ENCODE measurements around the gene TWSG1.
"Not testable (repeated sequence)": the region's sequence is repeated elsewhere in the genome, so short reads cannot be mapped to it uniquely, and the experiment has no call there.

Gene TWSG1

DNA sequence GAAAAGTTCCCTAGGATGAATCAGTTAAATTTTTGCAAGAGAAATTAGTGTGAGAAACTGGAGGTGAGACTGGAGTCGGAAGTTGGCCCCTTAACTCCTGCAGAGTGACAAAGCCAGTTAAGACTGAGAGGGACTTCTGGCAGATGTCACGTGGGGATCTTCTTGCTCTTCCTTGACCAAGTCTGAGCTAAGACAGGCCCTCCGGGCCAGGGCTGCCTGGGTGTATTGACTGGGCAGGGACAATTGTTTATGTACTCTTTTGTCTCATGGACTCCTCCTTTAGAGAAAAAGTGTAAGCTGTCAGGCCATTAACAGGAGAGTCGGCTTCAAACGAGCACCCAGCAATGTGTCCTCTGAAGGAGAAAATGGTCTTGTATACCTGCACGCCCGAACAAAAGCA lies 92.2 kb downstream of the TWSG1 start:
- no peak for DNase-seq (ENCODE audit: low spot score)

DNA sequence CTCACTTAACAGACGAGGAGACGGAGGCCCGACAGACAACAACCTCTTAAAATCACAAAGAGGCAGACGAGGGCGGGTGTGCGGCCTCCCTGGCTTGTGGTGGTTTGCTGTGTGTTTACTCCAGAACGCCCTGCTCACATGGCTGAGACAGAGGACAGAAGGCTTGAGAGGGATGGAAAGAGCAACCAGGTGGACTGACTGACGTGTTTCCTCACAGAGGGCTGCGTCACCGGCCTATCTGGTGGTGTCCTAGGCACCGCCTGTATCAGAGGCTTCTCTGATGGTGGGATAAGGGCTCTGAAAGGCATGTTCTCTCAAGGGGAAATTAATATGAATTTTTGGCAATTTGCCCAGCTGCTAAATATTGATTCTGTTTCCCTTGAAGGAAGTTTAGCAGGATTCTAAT lies 93.7 kb downstream of the TWSG1 start:
- no peak for DNase-seq (ENCODE audit: low spot score)

DNA sequence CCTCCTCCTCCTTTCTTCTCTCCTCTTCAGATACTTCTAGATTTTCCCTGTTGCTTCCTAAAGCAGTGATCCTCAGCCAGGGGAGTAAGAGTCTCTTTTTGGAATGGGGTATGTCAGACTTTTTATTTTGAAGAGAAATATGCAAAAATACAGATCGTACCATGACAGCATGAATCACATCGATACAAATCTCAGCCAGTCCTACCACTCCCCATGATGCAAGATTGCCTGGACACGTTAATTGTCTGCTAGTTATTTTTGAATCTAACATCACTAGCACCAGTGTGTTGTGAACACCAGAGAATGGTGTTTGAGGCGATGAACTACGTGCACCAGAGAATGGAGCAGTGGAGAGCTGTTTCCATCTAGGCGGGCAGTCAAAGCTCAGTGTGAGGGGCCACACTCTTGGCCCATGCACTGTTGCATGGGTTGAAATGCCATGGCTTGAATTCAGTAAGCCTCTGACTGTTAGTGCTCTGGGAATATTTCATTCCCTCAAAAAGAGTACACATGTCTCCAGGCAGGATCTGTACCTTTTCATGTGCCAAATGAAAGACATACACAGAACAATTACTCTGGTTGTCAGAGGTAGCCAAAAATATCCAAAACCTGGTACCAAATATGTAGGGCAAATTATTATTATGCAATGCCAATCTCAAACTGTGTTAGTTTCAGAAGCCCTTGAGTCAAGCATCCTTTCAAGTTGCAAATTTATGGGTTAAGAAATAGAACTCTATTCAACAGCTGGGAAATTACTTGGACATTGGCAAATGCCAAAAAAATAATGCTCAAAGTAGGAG lies 94.5 kb downstream of the TWSG1 start:
- peak; percentile 41 for DNase-seq (ENCODE audit: low spot score)

- DNase-seq (ENCODE audit: low spot score), result no peak
Measured at GRCh38 chr18:9429662-9429993, 95.1 kb downstream of the TWSG1 start.

DNA sequence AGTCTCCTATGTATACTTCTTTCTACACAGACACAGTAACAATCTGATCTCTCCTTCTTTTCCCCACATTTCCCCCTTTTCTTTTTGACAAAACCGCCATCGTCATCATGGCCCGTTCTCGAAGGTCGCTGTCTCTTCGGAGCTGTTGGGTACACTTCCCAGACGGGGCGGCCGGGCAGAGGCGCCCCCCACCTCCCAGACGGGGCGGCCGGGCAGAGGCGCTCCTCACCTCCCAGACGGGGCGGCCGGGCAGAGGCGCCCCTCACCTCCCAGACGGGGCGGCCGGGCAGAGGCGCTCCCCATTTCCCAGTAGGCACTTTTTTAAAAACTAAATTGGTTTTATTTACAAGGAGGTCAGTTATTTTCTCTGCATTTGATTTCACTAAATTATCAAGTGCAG lies 95.7 kb downstream of the TWSG1 start:
- not testable (repeated sequence) for DNase-seq (ENCODE audit: low spot score)

DNA sequence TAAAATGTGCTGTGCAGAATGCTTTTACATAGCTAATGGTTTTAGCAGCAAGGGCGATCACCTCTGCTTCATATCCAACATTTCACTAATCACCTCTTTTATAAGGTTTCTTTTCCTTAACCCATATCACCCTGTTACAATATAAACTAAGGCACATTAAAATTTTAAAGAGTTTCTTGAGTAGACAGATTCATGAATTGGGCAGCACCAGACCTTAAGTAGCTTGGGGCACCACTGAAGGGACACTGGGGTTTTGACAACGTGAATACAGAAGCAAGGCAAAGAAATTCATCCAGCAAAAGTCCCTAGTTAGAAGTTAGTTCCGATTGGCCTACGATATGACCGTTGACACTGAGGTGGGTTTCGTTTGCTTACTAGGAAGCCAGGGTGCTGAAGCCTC lies 96.7 kb downstream of the TWSG1 start:
- no peak for DNase-seq (ENCODE audit: low spot score)

DNA sequence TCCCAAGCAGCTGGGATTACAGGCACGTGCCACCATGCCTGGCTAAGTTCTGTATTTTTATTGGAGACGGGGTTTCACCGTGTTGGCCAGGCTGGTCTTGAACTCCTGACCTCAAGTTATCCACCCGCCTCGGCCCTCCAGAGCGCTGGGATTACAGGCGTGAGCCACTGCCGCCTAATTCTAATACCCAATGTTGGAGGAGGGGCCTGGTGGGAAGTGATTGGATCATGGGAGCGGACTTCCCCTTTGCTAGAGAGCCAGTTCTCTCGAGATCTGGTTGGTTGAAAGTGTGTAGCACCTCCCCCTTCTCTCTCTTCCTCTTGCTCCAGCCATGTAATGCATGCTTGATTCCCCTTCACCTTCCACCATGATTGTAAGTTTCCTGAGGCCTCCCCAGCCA lies 98.5 kb downstream of the TWSG1 start:
- not testable (repeated sequence) for DNase-seq (ENCODE audit: low spot score)

DNA sequence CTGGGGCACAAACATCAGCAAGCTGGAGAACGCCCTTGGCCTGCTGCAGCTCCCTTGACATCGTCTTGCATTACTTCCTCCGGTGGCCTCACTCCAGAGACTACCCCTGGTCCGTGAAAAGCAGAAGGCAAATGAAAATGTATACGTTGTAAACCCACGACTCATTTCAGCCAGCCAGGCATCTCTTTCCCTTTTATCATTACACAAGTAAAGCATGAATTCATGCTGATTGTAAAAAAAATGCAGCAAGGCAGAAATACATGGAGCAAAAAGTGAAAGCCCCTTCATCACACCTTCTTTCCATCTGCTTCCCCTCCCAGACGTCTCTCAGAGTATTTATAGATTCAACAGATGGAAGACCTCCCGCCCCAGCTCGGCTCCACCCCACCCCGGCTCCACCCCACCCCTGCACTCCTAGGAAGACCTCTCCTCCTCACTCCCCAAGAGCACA lies 99.1 kb downstream of the TWSG1 start:
- DNase-seq (ENCODE audit: low spot score), result no peak

- DNase-seq (ENCODE audit: low spot score), result no peak
Measured at GRCh38 chr18:9434122-9434701, 99.6 kb downstream of the TWSG1 start.

- DNase-seq (ENCODE audit: low spot score), result no peak
Measured at GRCh38 chr18:9435041-9435440, 100.5 kb downstream of the TWSG1 start.

DNA sequence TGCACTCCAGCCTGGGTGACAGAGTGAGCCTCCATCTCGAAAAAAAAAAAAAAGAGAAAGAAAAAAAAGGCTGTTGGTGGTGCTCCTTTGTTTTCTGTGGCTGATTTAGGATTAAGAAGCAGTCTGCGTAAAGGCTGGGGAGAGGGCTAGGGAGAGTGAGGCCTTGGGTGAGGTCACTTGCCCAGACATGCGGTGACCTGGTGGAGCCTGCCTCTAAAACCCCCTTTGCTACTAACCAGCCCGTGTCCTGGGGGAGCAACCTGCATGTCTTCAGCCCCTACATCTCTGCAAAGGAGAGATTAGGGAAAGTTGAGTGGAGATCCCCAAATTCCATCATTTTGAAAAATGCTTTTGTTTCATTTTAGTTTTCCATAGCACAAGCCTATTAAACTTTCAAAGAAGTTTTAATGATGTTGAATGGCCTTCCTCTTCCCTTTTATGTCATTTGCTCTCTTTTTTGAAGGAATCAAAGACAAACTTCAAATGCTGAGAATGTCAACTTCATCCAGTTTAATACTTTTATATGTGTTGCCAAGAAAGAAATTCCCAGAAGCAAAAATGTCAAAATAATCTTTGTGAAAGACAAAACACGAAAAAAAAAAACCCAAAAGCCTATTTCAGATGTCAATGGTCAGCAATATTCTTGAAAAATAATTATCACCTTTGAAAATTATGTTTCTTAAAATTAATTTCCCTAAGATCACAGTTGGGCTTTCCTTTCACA lies 101.8 kb downstream of the TWSG1 start:
- DNase-seq (ENCODE audit: low spot score), result no peak

- no peak for DNase-seq (ENCODE audit: low spot score)
Measured at GRCh38 chr18:9437021-9437437, 102.5 kb downstream of the TWSG1 start.

DNA sequence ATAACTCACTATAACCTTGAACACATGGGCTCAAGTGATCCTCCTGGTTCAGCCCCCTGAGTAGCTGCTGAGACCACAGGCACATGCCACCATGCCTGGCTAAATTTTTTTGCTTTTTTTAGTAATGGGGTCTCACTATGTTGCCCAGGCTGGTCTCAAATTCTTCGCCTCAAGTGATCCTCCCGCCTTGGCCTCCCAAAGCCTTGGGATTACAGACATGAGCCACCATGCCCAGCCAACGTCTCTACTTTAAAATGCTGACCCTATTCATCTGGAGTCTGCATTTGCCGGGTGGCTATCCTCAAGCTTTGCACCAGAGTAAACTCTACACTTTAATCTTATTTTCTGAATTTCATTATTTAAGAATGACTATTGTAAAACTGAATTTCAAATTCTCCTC lies 103.1 kb downstream of the TWSG1 start:
- no peak for DNase-seq (ENCODE audit: low spot score)

DNA sequence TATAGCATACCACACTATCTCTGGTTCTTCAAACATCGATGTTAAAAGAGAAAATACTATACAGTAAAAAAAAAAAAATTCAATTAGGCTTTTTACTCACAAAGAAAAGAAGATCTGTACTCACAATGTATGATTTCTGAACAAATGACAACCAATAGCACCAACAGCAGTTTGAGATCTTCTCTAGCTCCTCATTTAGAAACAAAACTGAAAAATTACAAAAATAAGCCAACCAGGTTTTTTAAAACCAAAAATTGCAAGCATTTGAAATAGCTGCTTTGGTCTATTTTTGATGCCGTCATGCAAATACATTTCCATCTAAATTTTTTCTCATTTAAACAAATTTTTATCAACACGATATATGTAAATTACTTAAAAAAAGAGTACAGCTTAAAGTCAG lies 106.5 kb downstream of the TWSG1 start:
- DNase-seq (ENCODE audit: low spot score), result no peak

DNA sequence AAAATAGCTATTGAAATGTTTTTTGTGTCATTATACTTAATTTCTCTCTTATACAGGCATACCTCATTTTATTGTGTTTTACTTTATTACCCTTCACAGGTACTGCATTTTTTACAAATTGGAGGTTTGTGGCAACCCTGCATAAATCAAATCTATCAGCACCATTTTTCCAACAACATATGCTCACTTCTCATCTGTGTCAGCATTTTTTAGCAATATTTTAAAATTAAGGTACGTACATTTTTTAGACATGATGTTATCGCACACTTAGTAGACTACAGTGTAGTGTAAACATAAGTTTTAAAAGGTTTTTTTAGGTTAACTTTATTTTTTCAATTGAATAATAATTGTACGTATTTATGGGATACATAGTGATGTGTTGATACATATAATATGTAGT lies 110.0 kb downstream of the TWSG1 start:
- DNase-seq (ENCODE audit: low spot score), result no peak

DNA sequence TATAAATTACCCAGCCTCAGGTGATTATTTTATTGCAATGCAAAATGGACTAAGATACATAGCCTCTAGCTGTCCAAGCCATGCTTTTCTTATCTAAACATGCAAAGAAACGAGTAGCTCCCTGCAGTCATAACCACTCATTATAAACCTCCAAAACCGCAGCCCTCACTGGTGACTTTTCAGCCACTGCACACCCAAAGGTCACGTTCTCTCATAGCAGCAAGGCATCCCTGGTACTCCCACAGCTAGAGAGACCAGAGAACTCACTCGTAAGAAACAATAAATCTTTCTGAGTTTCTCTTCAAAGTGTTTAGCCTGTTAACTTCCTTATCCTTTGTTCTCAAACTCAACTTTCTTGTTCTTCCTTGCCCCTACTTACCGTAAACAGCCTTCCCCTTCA lies 112.3 kb downstream of the TWSG1 start:
- no peak for DNase-seq (ENCODE audit: low spot score)

DNA sequence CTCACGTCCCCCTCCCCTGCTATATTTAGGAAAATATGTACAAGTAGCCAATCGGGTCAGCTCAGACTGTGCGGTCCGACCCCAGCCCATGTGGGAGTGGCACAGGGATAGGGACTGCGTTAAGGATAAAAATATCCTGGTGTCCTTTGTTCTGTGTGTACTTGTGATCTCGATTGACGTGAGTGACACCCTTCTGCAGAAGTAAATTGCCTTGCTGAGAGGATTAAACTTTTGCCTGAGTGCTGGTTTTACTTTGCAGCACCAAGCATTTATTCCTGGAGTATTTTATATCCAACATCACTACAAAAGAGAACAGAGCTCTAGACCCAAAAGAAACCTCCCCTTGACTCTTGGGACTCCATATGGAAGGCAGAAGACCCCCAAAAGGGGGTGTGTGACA lies 112.8 kb downstream of the TWSG1 start:
- DNase-seq (ENCODE audit: low spot score), result no peak

DNA sequence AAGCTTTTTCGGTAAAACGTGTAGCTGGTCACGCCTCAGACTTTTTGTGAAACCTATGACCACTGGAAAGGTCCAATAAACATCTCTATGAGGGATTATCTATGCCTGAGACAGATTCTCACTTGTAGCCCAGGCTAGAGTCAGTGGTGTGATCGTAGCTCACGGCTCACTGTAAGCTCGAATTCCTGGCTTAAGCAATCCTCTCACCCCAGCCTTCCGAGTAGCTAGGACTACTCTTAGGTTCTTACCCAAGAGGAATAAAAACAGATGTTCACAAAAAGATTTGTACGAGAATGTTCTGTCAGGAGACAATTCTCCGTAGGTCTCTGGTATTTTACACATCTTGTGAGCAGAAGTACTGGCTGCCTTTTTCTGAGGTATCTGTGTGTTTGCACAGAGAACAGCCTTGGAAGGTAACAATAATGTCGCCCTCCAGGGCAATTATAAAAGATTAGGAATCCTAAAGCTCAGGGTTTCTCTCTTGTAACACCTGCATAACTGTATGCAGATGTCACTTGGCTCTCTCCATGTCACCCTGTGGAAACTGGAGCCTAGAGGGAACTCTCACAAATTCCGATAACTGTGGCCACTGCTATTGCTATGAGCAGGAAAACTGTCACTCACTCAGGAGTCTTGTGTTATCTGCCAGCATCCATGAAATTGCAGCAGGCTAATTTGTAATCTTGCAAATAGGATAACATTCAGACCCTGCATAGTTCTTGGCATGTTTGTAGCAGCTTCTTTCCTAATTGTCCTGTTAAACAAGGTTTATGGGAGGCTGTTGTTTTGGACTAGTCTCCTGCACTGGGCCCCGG lies 115.2 kb downstream of the TWSG1 start:
- DNase-seq (ENCODE audit: low spot score), result no peak

GRCh38 chr18:9450920-9451319 lies 116.3 kb downstream of the TWSG1 start:
- DNase-seq (ENCODE audit: low spot score), result not testable (repeated sequence)

Measured in Ammon's horn (tissue), 1 donor.